Cardiac fibroblast (primary cell): ENCODE measurements around the gene LRRC45.

Experiments used
- DNase-seq, 2 donors: peaks; one replicate each; pipeline versions ENCODE4 v3.0.0 to v3.0.0-alpha.2; 2010; ENCODE audit warnings: low read depth in 2 of 2
- H3K4me3 ChIP-seq, 2 donors: replicated peaks in 1 of 2; 1 replicate in 1 of 2; 2 replicates in 1 of 2; pipeline ENCODE4 v1.5.1; 2011; ENCODE audit warnings: low read depth in 2 of 2, low read length in 2 of 2, mild to moderate bottlenecking in 2 of 2, moderate library complexity in 1 of 2
- CTCF ChIP-seq: IDR thresholded peaks from one replicate; pipeline ENCODE4 v1.5.1; 2011; ENCODE audit warnings: low read depth, mild to moderate bottlenecking, low read length, inconsistent platforms

LRRC45 gene

GRCh38 chr17:82017612-82018151, 5.4 kb upstream of the LRRC45 start:
- TF ChIP-seq CTCF: no peak
- no peak overlapping the region for H3K4me3 ChIP-seq

GRCh38 chr17:82018152-82018988, 4.7 kb upstream of the LRRC45 start:
- no peak for DNase-seq
- no peak overlapping the region for H3K4me3 ChIP-seq
- TF ChIP-seq CTCF: no peak

More at GRCh38 chr17:82017612-82018151, 5.4 kb upstream of the LRRC45 start:
- DNase-seq: no peak

- no peak for DNase-seq
- no peak overlapping the region for H3K4me3 ChIP-seq
- no peak for TF ChIP-seq CTCF
Measured at GRCh38 chr17:82018989-82019689, 4.0 kb upstream of the LRRC45 start.

- DNase-seq: peak; percentile 48 to 50
- peak; percentile 85 for TF ChIP-seq CTCF
- H3K4me3 ChIP-seq: no peak overlapping the region
Measured at GRCh38 chr17:82019690-82020571, 3.2 kb upstream of the LRRC45 start.

- no peak overlapping the region for H3K4me3 ChIP-seq
- DNase-seq: no peak
- no peak for TF ChIP-seq CTCF
Measured at GRCh38 chr17:82020572-82021106, 2.5 kb upstream of the LRRC45 start.
